Dermis blood vessel endothelial cell (primary cell): ENCODE results near the gene ZMYND10. TPM values are rescaled to one million over a fixed set of nuclear protein-coding genes. Genes with fewer than 3 reads are reported as not detected.

Experiments used
- DNase-seq: peaks from one replicate; pipeline ENCODE4 v3.0.0; 2010
- total RNA-seq: library from RNA; depleted of rRNA; stranded (reverse); fragments of >200 nt; gene quantifications from 2 replicates; pipeline ENCODE4 v1.2.3, GENCODE V29; 2014

Gene ZMYND10
- total RNA-seq, 1 donor from 2014 or later = not detected

DNA sequence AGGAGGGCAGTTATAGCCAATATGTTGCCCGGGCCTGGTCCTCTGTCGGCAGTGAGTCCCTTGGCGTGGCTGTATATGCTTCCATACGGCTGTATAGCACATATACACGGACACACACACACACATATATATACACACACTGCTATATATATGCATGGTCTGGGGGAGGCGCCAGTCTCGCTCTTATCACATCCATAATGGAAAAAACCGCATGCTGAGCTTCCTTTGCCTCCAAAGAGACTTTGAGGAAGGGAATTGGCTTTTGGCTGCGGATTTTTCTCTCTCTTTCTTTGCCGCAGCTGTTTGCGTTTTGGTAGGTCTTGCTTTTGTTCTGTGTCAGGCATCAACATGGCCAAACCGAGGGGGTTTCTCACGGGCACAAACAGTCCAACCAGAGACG lies 25.1 kb upstream of the ZMYND10 start:
- peak; percentile 57 for DNase-seq

DNA sequence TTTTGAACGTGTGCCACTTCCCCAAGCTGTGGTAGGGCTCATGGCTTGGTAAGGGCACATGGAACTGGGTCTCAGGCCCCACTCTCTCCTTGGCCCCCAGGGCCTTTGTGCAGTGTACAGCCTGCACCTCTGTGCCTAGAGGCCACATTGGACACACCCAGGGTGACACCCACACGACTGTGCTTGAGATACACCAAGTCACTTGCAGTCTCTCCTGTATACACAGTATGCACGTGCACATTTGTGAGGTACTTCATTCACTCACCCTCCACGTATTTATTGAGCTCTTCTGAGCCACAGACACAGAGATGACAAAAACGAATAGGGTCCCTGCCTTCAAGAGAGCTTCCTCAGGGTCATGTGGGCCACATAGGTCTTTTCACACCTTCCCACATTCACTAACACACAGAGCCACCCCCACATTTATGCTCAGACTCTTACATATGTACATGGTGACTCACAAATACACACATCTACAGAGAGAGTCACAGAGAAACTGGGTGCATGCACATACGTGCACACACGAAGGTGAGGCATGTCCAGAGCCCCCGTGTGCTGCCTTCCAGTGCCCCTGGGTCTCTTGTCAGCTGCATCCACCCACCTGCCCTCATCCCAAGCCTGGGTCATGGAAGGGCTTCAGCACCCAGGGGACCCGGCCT lies 23.6 kb upstream of the ZMYND10 start:
- DNase-seq = no peak

DNA sequence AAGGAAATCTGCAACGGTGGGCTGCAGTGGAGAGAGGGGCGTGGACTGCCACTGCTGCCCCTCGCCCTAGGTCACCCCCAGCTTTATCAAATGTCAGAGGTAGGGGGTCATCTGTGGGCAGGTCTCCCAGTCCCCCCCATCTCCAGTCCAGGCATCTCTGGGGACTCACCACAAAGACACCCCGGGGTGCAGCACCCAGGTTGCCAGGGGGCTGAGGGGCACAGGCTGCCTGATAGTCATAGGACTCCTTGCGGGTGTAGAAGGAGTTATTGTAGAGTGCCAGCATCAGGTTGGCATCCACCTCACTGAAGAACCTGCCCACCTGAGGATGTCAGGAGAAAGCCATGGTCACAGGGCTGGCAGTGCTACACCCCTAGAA lies 20.3 kb upstream of the ZMYND10 start:
- no peak for DNase-seq

DNA sequence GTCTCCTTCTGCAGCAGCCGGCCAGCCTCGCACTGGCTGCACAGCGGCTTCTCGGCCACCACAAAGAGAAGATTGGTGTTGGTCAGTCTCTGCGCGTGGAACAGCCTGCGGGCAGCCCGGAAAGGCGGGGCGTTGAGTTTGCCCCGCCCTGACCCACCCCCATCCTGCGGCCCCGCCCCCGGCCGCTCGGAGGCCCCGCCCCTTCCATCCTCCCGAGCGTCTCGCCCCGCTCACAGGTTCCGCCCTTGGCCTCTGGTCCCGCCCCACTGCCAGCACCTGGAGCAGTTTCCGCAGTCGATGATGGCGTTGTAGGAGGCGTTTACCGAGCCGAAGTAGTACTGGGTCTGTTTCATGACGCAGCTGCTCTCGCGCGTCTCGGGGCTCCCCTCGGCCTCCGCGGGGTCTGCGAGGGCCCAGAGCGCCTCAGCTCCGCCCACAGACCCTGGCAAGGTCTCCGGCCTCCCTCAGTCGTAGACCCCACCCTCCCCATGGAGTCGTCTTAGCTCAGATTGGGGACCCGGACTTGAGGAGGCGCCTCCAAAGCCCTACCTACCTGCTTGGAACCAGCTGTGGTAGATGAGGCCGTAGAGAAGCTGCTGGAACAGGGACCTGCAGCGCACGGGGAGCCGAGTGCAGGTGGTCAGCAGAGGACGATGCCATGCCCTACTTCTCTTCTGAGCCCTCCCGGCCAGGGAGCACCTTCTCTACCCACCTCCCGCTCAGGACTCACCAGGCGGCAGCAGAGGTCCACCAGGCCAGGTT lies 19.7 kb upstream of the ZMYND10 start:
- peak; percentile 73 for DNase-seq

DNA sequence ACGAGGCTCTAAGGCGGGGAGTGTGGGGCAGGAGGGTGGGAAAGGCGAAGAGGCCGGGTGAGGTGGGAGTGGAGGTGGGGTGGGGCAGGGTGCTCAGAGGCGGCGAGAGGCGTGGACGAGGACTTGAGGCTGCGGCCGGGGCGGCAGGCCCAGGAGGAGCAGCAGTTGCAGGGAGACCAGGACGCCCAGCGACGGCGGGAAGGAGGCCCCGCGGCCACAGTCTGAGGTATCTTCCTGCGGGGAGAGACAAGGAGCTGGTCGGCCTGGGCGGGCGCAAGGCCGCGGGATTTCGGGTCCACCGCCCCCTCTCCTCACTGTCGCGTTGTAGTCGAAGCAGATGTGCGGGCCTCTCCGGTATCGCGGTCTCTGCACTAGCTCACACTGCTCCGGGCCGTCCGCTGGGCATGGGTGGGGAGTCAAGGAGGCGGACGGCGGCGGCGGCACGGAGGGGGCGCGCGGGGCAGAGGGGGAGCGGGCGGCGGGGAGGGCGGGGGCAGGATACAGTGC lies 19.1 kb upstream of the ZMYND10 start:
- no peak for DNase-seq

DNA sequence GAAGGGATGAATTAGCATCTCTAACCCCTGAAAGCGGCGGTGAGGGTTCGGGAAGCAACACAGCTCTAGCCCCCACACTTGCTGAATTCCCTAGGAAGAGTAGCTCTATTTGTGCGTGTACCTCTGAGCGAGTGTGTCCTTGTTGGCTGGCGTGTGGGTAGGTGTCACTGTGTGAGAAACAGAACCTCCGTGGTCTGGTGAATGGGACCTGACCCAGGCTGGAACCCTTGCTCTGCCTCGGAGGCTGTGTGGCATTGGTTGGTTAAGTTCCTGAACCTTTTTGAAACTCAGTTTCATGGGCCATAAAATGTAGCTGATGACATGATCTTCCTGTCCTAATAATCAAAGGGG lies 14.2 kb upstream of the ZMYND10 start:
- no peak for DNase-seq

DNA sequence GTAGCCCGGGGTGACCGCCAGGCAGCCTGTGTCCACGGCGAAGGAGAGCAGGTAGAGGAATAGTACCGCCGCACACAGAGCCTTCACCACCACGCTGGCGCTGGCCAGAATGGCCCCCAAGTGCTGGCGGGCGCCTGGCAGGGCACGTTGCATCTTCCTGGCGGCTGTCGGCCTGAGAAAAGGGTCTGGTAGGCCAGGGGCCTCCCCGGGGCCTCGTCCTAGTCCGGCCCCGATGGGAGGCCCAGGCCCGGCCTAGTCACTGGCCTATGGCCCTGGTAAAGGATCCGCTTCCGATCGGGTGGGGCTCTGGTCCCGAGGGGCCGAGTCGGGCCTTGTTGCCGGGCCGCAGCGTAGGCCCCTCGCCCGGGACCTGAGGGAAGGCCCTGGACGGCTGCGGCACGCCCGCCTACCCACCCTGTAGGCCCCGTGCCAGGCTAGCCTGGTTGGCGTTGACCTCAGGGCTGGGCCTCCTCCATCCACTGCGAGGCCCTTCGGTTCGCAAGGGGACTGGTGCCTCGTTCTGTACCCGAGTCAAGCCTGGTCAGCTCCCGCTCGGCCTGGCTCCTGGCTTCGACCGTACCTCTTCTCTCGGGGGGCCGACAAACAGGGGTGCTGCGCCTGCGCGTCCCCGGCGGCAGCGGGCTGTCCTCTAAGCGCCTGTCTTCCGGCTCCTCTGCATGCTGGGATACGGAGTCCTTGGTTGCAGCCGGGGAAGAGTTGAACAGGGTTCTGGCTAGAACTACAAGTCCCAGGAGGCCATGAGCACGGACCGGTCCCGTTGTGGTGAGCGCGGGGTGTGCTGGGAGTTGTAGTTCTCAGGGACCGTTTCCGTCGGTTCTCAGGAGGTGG lies 13.6 kb upstream of the ZMYND10 start, which contains the start of gene TMEM115:
TMEM115 (minus strand) TSS at position 611 of the 849 bp plus-strand sequence; CDS start at position 153, 458 bp downstream.
- DNase-seq = peak; percentile 99

DNA sequence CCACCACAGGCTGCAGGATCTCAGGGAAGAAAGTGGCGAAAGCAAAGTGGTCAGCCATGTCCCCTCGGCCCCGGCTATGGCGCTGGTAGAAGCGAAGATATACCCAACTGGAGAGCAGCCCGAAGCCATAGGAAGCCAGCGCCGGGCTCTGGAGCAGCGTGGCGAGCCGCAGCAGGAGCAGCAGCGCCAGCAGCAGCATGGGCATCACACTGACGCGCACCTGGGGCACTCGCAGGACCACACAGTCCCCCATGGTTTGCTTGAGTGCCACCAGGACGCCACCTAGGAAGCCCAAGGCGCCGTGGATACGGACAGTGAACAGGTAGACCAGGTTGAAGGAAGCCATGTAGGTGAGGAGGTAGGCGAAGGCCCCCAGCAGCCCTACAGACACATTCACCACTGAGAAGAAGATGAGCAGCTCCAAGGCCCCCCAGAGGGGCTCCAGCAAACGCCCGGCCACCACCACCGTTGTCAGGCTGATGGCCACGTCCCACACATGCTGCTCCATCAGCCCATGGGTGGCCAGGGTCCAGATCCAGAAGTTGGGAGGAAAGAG lies 12.9 kb upstream of the ZMYND10 start:
- no peak for DNase-seq

DNA sequence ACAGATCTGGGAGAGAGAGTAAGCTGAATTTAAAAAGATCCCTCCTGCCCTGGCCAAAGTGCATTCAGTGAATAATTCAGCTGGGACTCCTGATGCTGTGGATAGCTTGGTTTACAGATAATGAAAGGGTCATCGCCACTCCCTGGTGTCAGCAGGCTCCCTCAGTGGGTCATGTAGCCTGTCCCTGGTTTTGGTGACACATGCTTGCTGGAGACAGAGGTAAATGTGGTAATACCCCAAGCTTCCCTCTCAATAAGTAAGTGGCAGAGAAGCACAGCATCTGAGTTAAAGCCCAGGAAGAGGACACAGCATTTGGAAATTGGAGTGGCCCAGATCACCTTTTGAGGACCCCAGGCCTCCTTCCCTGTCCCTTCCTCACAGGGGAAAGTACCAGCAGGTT lies 11.9 kb upstream of the ZMYND10 start:
- DNase-seq = no peak

DNA sequence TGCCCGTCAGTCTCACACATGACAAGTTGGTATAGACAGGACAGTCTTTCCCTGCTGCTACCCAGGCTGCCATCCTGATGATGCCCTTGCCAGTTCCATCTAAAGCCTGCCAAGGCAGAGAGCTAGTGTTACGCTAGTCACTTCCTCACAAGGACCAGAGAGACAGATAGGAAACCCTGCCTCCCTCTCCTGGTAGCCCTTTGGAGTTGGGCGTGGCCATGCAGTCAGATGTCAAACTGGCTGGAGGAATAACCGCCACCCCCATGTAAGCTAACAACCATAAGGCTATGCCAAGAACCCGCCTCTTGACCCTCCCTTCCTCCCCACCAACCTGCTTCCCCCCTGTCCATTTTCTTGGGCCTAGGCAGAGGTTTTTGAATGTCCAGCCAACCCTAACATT lies 11.0 kb upstream of the ZMYND10 start:
- peak; percentile 44 for DNase-seq

DNA sequence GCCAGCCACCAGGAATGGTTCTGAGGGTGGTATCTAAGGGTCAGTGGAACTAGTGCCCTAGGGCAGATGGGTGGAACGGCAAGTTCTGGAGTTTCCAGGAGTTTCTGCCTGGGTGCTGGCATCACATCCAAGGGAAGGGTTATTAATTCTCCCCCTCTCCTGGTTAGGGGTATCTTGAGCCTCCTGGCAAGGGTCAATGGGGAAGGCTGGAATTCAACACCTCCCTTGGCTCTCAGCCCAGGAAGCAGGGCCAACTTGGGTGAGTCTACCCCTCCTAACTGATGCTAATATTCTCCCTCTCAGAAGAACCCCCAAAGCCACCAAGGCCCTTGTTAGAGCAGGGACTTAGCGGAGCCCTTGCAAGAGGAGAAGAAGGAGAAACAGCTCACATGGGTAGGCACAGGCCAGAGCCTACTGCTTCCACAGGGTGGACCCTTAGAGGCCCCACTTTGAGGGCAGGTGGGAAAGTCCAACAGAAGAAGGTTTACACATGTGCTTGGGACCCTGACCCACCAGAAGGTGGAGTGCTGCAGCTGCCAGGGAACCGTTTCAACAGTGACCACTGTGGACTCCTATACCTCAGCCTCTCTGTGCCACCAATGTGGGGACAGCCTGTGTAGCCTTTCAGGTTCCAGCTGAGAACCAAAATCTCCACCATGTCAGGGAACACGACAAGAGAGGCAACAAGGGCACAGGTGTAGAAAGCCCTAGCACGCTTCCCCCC lies 10.5 kb upstream of the ZMYND10 start:
- no peak for DNase-seq

DNA sequence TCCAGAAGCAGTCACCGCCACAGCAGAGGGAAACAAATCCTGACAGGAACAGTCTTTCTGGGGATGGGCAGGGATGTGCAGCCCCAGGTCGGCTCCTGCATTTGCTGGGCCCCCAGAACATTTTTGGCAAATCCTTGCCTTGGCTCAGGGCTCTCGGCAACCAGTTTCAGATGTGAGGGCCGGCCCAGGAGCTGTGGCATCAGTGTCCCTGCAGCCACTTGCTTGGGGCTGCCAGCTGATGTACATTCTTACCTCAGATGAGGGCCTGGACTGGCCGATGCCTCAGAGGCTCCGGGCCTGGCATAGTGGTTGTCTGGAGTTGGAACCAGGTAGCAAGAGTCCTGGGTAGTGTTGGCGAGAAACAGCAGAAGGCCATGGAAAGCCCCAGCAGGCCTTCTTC lies 9.3 kb upstream of the ZMYND10 start:
- no peak for DNase-seq

DNA sequence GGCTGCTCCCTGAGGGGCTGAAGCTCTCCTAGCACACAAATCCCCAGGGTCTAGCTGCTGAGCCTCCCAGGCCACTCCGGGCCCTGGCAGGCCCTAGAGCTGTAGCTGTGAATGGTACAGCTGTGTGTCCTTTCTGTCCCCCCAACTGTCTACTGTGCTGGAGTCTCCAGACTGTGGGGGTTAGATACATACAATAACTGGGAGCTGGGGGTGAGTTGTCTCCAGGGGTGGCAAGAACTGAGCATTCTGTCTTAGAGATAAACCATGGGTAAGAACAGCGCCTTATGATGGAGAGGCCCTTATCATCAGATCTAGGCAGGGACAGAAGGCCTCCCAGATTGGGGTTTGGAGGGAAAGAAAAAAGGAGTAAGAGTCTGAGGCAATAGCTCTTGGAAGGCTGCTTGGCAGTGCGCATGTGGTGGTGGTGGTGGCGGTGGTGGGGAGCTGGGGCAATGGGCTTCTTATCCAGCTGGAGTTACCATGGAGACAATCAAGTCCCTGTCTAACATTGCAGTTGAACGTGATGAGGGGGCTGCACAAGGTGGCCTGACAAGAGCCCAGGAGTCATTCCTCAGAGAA lies 8.7 kb upstream of the ZMYND10 start:
- DNase-seq = no peak

DNA sequence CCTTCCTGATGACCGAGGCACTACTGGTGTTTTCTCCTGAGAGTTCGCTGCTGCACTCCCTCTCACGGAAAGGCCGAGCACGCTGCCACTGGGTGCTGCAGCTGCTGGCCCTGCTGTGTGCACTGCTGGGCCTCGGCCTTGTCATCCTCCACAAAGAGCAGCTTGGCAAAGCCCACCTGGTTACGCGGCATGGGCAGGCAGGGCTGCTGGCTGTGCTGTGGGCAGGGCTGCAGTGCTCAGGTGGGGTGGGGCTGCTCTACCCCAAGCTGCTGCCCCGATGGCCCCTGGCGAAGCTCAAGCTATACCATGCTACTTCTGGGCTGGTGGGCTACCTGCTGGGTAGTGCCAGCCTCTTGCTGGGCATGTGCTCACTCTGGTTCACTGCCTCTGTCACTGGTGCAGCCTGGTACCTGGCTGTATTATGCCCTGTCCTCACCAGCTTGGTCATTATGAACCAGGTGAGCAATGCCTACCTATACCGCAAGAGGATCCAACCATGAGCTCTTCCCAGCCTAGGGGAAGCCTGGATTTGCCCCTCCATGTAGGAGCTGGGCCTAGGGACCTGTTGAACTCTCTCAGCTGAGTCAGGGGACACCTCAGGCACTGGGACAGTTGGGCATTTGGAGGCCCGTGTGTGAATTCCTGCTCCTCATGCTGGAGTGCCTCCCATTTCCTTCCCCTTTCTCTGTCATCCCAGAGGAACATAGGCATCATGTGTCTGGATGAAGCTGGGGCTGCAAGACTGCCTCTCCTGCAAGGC lies 7.9 kb upstream of the ZMYND10 start:
- no peak for DNase-seq

DNA sequence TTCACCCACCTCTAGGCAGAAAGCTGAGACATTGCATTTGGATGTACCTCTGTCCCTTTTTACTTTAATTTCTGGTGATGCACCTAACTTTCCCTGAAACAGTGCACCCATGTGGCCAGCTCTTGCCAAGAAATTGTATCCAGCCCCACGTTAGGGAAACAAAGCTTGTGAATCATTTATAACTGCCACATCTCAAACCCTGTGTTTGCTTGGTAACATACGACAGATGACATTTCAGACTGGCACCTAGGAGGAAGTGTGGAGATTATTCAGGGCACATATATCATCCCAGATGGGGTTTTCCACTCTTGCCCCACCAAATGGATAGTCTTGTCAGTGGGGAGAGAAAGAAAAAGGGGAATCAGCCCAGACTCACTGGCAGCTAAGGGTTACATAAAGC lies 7.2 kb upstream of the ZMYND10 start:
- peak; percentile 40 for DNase-seq

DNA sequence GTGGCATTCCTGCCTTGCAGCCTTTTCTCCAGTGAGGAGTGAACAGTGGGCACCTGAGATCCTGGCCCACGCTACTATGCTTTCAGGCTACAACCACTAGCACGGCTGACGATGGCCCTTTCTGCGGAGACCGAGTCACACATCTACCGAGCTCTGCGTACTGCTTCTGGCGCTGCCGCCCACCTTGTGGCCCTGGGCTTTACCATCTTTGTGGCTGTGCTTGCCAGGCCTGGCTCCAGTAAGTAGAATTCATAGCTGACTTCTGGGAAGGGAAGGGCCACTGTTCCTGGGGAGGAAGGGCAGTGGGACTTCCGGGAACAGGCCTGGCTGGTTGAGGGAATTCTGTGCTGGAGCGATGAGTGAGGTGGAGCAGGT lies 5.8 kb upstream of the ZMYND10 start:
- no peak for DNase-seq

DNA sequence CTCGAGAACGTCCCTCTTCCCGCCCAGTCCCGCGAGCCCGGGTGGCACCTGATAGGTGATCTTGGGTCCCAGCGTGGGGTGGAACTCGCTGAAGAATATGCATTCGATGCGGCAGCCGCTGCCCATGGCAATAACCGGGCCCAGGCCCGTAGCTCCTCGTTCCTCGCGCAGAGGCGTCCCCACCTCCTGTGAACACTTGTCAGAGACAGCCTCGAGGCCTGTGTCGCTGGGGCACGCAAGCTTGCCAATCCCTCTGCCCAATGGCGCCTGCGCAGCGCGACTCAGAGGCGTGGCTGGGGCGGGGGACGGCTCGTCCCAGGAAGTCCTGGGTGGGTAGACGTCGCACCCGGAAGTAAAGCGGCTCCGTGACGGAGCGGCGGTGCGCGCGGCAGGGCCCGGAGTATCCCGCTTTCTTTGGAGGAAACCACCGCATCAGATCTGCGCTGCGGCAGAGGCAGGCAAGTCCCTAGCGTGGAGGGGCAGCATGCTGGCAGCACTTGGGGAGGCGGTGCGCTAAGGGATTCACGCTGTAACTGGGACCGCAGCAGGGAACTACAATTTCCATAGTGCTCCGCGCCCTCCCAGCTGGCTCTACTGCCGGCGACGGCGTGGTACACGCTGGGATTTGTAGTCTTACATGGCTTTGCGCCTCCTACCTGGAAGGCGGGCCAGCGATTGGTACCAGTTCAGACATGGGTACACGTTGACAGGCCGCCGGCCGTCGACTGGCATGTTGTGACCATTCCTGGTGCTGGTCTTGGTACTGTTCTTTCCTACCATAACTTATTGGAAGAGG lies 5.2 kb upstream of the ZMYND10 start, which contains the start of the genes CYB561D2 and NPRL2:
CYB561D2 (plus strand) TSS at position 336 of the 796 bp plus-strand sequence. CDS start 572 bp downstream, outside the sequence.
NPRL2 (minus strand) TSS at position 249 of the 796 bp plus-strand sequence; CDS start at position 126, 123 bp downstream.
- peak; percentile 96 for DNase-seq

DNA sequence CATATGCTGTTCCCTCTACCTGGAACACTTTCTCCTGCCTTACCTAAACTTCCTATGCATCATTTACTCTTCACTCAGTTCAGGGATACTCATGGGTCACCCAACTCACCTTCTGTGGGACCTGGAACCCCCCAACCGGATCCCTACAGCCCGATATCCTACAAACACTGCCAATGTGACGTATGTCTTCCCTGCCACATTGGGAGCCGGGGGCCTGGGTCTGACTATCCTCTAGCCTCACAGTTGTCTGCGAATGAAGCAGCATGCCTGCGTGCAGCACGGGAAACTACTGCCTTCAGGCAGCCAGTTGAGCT lies 4.6 kb upstream of the ZMYND10 start:
- DNase-seq = no peak

DNA sequence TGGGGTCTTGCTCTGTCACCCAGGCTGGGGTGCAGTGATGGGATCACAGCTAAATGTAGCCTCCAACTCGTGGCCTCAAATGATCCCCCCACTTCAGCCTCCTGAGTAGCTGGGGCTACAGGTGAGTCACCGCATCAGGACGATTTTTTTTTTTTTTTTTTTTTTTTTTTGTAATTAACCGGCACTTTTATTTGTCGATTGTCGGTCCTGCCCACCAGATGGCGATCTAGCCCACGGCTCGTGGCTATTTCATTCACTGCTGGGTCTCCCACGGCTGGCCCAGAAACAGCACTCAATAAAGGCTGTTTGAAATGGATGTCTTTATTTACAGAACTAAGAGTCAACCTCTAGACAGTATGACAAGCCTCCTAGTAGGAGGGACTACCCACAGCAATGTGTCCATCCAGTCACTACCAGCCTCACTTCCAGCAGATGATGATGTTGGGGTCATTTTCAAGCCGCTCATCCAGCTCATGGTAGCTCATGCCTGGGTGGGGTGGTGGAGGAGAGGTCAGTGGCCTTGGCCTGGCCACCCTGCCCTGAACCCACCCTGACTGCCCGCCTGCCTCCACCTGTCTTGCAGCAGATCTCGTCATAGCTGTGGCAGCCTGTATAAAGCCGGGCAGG lies 1.8 kb upstream of the ZMYND10 start:
- DNase-seq = peak; percentile 86

DNA sequence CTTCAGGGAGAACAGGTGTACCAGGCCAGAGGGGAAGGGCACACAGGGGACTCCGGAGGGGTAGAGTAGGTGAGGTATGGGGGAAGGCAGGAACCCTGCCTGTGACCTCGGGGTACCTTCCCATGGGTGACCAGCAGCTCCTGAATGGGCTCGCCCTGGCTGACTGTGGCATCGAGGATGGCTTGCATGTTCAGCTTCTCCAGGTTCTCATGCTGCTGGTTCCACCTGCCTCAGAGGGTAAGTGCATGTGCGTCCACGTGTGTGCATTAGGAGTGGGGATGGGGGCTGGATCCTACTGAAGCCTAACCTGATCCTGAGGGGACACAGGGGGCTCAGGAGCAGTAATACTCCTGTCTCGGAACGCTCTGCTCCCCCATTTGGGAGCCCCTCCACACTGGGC lies 524 bp downstream of the ZMYND10 start:
- no peak for DNase-seq
